Activated T-helper 9 cell treated with anti-CD3 and anti-CD28 coated beads, Interleukin-2, amount 50 U/mL, for 16 hours (primary cell): Measurements from ENCODE around the gene RASSF4.
"Not testable (repeated sequence)": the region's sequence is repeated elsewhere in the genome, so short reads cannot be mapped to it uniquely, and the experiment has no call there.

Experiments used
- DNase-seq: peaks from one replicate; pipeline ENCODE4 v3.0.0-alpha.2; 2020; ENCODE audit warnings: low read depth

Gene RASSF4

GRCh38 chr10:45006276-45007030 lies 46.9 kb downstream of the RASSF4 start:
- no peak for DNase-seq

DNA sequence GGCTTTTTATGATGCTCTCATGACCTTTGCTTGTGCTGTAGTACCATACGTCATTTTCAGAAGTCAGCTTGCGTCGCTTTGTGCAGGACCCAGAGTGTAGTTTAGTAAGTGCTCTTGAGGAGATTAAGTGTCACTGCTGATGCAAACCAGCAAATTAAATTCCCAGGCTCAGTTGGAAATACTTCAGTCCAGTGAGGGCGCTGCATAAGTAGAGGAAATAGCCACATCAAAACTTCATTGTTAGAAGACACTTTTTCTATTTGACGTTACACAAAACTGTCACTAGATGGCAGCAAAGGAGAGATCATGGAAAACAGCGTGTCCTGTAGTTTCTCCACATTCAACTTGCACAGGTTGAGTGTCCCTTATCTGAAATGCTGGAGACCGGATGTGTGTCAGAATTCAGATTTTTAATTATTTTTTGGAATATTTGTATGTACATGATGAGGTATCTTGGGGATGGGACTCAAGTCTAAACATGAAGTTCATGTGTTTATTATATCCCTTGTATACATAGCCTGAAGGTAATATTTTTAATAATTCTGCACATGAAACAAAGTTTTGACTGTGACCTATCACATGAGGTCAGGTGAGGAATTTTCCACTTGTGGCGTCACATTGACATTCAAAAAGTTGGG lies 49.0 kb downstream of the RASSF4 start:
- DNase-seq, result no peak

- DNase-seq, result not testable (repeated sequence)
These were observed 55.0 kb downstream of the RASSF4 start for GRCh38 chr10:45014557-45014956.

- DNase-seq, result no peak
These were observed 56.0 kb downstream of the RASSF4 start for GRCh38 chr10:45015590-45015989.

- no peak for DNase-seq
These were observed 63.8 kb downstream of the RASSF4 start for GRCh38 chr10:45023426-45023825.

GRCh38 chr10:45034301-45034700 lies 74.7 kb downstream of the RASSF4 start:
- DNase-seq, result no peak

DNA sequence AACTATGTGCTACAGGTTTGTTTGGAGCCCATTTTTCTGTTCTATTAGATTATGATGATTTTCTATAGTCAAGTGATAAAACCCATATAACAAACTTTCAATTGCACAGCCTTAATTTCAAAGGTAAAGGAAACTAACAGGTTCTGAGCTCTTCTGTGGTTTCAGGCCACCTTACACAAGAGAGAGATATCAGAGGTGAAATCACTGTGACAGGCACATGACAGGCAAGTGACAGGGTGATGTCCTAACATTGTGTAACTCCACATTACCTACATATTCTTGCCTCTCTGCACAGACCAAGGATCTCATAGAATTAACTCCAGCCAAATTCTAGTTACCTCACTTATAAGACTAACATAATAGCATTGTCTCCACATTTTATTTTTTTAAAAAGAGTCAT lies 76.1 kb downstream of the RASSF4 start:
- DNase-seq, result no peak

- no peak for DNase-seq
These were observed 81.4 kb downstream of the RASSF4 start for GRCh38 chr10:45040921-45041542.

DNA sequence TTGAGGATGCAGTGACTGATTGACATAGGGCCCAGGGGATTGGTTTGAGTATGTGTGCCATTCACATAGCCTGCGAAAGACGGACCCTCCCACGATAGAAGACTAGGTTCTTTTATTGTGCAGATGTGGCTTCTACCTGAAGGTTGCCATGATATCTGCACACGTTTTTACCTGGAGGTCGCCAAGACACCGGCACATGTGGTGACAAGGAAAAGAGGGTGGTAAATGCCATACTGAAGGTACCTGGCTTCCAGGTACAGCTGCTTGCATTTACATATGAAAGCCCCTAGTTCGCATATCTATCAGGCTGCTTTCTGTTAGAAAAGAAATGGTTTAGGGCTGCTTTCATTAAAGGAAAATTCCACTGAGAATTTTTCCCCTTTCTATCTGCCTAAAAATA lies 84.7 kb downstream of the RASSF4 start:
- no peak for DNase-seq
